GM19397 (cell line): ENCODE results near the gene TSPAN11.

Experiments used
- ATAC-seq: cut with Tn5 transposase; IDR thresholded peaks from one replicate; pipeline ENCODE4 v1.9.1; 2021; ENCODE audit warnings: mild to moderate bottlenecking, moderate library complexity; ENCODE audit not compliant: unreplicated experiment

The TSPAN11 gene

DNA sequence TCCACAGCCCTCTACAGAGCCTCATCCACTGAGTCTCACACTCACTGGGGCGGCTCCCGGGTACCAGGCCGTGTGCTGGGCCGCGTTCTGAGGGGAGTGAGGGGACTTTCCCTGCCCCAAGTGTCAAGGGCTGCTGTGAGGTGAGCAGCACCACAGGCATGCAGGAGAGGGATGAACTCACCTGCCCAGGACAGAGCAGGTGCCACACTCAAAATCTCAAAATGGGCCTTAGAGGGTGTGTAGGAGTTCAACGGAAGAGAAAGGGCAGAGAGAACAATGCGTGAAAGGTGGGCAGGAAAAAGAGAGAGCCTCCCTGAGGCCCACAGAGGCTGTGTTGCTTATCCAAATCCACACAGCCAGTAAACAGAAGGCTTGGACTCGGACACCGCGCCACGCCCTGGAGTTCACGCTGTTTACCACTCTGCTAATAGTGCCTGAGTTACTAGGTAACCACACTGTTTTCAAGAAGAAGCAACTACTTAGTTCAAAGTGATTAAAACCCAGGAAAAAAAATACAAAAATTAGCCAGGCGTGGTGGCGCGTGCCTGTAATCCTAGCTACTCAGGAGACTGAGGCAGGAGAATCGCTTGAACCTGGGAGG, 32.7 kb downstream of the TSPAN11 start:
- ATAC-seq, result no peak

DNA sequence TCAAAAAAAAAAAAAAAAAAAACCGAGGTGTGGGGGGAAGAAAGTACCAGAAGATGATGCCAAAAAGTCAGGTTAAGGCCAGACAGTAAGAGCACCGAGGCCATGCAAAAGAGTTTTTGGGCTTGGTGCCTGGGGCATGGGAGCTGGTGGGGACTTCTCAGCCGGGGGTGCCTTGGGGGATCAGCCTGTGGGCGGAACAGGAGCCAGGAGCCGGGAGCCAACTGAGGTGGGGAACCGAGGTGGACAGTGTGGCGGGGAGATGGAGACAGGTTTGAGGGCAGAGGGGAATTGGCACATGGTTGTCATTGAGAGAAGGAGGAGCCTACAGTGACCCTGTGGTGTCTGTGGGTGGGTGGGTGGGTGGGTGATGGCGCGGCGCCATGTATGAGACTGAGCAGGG, 33.2 kb downstream of the TSPAN11 start:
- no peak for ATAC-seq

DNA sequence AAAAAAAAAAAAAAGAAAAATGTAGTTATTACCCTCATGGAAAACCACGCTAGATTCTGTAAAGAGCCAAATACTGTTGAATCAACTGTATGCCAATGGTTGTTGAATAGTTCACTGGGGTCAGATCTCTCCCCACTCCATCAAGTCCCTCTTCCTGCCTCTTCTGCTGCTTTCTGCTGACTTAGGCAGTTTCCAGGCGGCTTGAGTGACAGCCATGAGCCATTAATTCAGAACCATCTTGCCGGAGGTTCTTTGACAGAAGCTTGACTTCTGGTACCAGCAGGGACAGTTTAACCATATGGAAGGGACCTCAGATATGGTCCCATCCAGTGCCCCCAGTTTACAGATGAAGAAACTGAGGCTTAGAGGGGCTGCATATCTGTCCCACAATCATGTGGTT, 34.5 kb downstream of the TSPAN11 start:
- no peak for ATAC-seq

- ATAC-seq, result no peak
Measured at GRCh38 chr12:30962047-30962446, 35.5 kb downstream of the TSPAN11 start.

- no peak for ATAC-seq
Measured at GRCh38 chr12:30963709-30964564, 37.4 kb downstream of the TSPAN11 start.

- no peak for ATAC-seq
Measured at GRCh38 chr12:30964896-30965612, 38.5 kb downstream of the TSPAN11 start.

DNA sequence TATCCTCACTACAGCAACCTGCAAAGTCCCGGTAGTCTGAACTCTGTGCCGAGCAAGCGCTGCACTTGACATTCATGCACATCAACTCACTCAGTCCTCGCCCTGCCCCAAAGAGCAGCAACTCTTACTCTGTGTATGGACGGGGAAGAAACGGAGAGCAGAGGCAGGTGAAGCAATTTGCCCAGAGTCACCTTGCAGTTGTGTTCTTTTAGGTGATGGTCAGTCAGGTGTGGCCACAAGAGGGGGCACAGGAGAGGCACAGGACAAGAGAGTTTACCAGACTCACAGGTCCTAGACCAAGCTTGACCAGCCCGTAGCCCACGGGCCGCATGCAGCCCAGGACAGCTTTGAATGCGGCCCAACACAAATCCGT, 39.1 kb downstream of the TSPAN11 start:
- no peak for ATAC-seq

- ATAC-seq, result no peak
Measured at GRCh38 chr12:30967026-30967425, 40.5 kb downstream of the TSPAN11 start.

DNA sequence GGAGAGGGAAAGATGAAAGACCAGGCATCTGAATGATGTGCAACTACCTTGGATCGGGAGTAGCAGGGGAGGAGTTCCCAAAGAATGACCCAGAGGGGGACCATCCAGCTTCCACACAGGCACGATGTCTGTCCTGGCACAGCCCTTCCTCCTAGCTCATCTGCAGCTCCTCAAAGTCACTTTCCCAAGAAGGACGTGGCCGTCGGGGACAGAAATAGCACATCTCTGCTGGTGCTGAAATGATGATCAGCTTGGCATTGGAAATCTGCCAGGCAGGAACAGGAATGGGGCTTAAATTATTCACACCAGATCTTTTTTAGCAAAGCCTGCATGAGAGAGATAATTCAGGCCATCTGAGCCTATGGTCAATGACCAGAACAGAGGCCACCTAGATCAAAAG, 41.7 kb downstream of the TSPAN11 start:
- no peak for ATAC-seq

- ATAC-seq, result no peak
Measured at GRCh38 chr12:30969006-30969405, 42.5 kb downstream of the TSPAN11 start.

- no peak for ATAC-seq
Measured at GRCh38 chr12:30969606-30970395, 43.3 kb downstream of the TSPAN11 start.

- no peak for ATAC-seq
Measured at GRCh38 chr12:30970559-30971197, 44.1 kb downstream of the TSPAN11 start.

GRCh38 chr12:30972035-30972434, 45.5 kb downstream of the TSPAN11 start:
- no peak for ATAC-seq

- ATAC-seq, result no peak
Measured at GRCh38 chr12:30973175-30973574, 46.6 kb downstream of the TSPAN11 start.

- ATAC-seq, result no peak
Measured at GRCh38 chr12:30973830-30974229, 47.3 kb downstream of the TSPAN11 start.

GRCh38 chr12:30974746-30975500, 48.4 kb downstream of the TSPAN11 start:
- no peak for ATAC-seq

DNA sequence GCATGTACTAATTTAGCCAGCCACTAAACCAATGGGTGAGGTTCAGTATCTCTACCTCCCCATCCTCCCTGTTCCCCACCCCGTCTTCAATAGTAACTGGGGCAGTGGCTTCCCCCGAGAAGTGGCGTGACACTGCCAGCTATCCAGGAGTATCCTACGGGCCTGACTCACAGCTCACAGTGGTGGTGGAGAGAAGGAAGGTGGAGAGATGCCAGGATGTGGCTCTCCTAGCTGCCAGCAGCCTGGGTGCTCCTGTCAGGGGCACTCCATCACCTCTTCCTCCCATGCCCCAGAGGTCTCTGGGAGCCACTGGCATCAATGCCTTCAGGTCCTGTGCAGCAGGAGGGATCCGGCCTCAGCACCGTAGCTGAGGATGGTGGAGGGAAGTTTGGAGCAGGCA, 49.0 kb downstream of the TSPAN11 start:
- ATAC-seq, result no peak

GRCh38 chr12:30976206-30976605, 49.7 kb downstream of the TSPAN11 start:
- ATAC-seq, result no peak

GRCh38 chr12:30977124-30977523, 50.6 kb downstream of the TSPAN11 start:
- ATAC-seq, result no peak
